PC-3 (cell line): Measurements from ENCODE around the gene CAMTA1. TPM values are rescaled to one million over a fixed set of nuclear protein-coding genes. Genes with fewer than 3 reads are reported as not detected.

Source experiments
- ATAC-seq: fragments of 200-7000 bp; cut with Tn5 transposase; 2 replicates; pipeline ENCODE4 v1.9.1; 2020; ENCODE audit warnings: mild to moderate bottlenecking, moderate library complexity
- BruUV-seq: library from RNA; stranded (reverse); fragments of 400-500 nt; replicated peaks from 2 replicates; lab custom pipeline; 2021; lab: Mats Ljungman, UMichigan
- CTCF ChIA-PET: fragments of 300-600 bp; sonication (Branson Sonifier 250); formaldehyde crosslinking; loops from one replicate; lab custom pipeline; 2022; ENCODE audit warnings: antibody characterized with exemption; lab: Charles Lee
- POLR2A ChIA-PET: fragments of 300-600 bp; sonication (Branson Sonifier 250); formaldehyde crosslinking; loops from one replicate; lab custom pipeline; 2022; ENCODE audit warnings: antibody characterized with exemption; ENCODE audit not compliant: unreplicated experiment; lab: Charles Lee
- DNase-seq: peaks from one replicate; pipeline ENCODE4 v3.0.0-alpha.2; 2015
- H2AFZ ChIP-seq: fragments of 300-600 bp; sonication (generic); 2 replicates; pipeline ENCODE4 v1.6.0; 2016; ENCODE audit warnings: antibody characterized with exemption, low read length
- H3F3A ChIP-seq: fragments of 300-600 bp; sonication (generic); one replicate; pipeline ENCODE4 v1.6.0; 2017; ENCODE audit warnings: antibody characterized with exemption, low read length, control low read depth, mild to moderate bottlenecking; ENCODE audit not compliant: unreplicated experiment
- H3K27ac ChIP-seq: fragments of 300-600 bp; sonication (generic); 2 replicates; pipeline ENCODE4 v1.5.1; 2016; ENCODE audit warnings: mild to moderate bottlenecking, low read length
- H3K27me3 ChIP-seq: fragments of 300-600 bp; sonication (generic); 2 replicates; pipeline ENCODE4 v1.6.1; 2016; ENCODE audit warnings: low read length, mixed read lengths
- H3K36me3 ChIP-seq: fragments of 300-600 bp; sonication (generic); 2 replicates; pipeline ENCODE4 v1.6.1; 2016; ENCODE audit warnings: low read depth, mixed run types, low read length, mixed read lengths
- H3K4me1 ChIP-seq: fragments of 300-600 bp; sonication (generic); 2 replicates; pipeline ENCODE4 v1.5.1; 2016; ENCODE audit warnings: low read length; ENCODE audit not compliant: insufficient read depth
- H3K4me2 ChIP-seq: fragments of 300-600 bp; sonication (generic); 2 replicates; pipeline ENCODE4 v1.6.0; 2016; ENCODE audit warnings: low read length
- H3K4me3 ChIP-seq: fragments of 300-600 bp; sonication (generic); 2 replicates; pipeline ENCODE4 v1.5.1; 2016; ENCODE audit warnings: mild to moderate bottlenecking, low read length, mixed read lengths
- H3K79me2 ChIP-seq: fragments of 300-600 bp; sonication (generic); 2 replicates; pipeline ENCODE4 v1.6.1; 2017; ENCODE audit warnings: low read length, mixed read lengths
- H3K9ac ChIP-seq: fragments of 300-600 bp; sonication (generic); 2 replicates; pipeline ENCODE4 v1.6.0; 2016; ENCODE audit warnings: mild to moderate bottlenecking, low read length
- H3K9me2 ChIP-seq: fragments of 300-600 bp; sonication (generic); replicated peaks from 2 replicates; pipeline ENCODE4 v1.6.1; 2016; ENCODE audit warnings: mixed run types, low read length, mixed read lengths
- H3K9me3 ChIP-seq: fragments of 300-600 bp; sonication (generic); 2 replicates; pipeline ENCODE4 v1.6.1; 2016; ENCODE audit warnings: low read length, mixed read lengths
- H4K20me1 ChIP-seq: fragments of 300-600 bp; sonication (generic); 2 replicates; pipeline ENCODE4 v1.6.1; 2016; ENCODE audit warnings: low read length, mixed read lengths
- EZH2 ChIP-seq: fragments of 300-600 bp; sonication (generic); IDR thresholded peaks from one replicate; pipeline ENCODE4 v1.6.1; 2017; ENCODE audit warnings: antibody characterized with exemption, mild to moderate bottlenecking, low read length; ENCODE audit not compliant: unreplicated experiment
- EZH2phosphoT487 ChIP-seq: fragments of 300-600 bp; sonication (generic); IDR thresholded peaks from 2 replicates; pipeline ENCODE4 v1.6.1; 2018; ENCODE audit warnings: mild to moderate bottlenecking, antibody characterized with exemption, low read length, borderline replicate concordance
- intact Hi-C: fragments of 100-400 bp; cut with micrococcal nuclease; formaldehyde crosslinking; loops from 2 replicates; pipeline ENCODE4 v1.9.0; 2023
- total RNA-seq: library from RNA; depleted of rRNA; stranded (reverse); fragments of >200 nt; gene quantifications from 2 replicates; pipeline ENCODE4 v1.2.3, GENCODE V29; 2014
- TF ChIP-seq, protein P1 (sequence below): fragments of 300-600 bp; sonication (generic); conservative IDR thresholded peaks from 2 replicates; pipeline ENCODE4 v1.5.1; 2017; ENCODE audit warnings: antibody characterized with exemption, low read depth, mild to moderate bottlenecking, low read length

The CAMTA1 gene
- total RNA-seq, 1 experiment from 2014 or later: 40.8 TPM

DNA sequence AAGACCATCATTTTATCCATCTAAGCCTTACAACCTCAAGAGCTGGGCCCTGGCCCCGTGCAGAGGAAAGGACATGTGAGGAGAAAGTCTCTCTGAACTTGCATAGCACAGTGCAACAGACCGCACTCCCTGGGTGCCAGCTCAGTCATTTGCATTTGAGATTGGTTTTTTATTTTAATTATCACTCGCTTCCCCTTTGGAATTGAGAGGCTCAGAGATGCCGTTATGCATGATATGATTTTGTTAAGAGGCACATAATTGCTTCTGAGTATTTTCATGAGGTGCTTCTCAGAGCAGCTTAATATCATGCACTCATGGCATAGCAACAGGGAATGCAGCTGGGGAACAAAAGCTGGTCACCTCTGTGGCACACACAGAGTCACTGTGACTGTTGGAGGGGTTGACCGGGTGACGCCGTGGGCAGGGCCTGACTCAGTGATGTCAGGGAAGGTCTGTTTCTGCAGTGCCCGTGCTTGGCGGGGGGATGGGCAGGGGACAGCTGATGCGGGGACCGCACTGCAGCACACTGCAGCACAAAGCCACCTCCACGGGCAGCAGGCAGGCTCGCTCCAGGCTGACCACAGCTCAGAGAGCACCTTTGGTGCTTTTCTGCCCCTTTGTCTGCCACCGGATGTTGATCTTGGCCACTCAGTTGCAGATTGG, 942.7 kb downstream of the CAMTA1 start:
- POLR2A ChIA-PET: no interaction called here
- H3K79me2 ChIP-seq: no peaks in the 10 kb centered on the region

DNA sequence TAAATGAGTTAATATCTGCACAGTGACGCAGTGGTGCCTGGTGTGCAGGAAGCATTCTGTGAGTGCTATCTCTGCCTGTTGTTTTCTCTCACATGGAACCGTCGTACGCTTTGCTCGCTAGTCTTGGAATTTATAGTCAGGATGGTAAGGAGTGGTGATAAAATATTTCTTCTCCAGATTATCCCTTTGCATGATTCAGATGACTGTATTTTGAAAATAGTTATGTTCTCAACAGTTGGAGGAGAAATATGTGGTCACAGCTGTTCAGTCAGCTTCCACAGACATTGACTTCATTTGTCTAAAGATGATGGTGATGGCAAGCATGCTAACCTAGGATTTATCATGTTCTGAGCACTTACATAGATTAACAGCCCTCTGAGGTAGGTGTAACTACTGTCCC, 944.5 kb downstream of the CAMTA1 start:
- no peaks in the 10 kb centered on the region for H3K9me3 ChIP-seq
- ATAC-seq: no peak
- no peak overlapping the region for H3K9ac ChIP-seq
- no peak overlapping the region for H3K4me2 ChIP-seq
- H3K4me3 ChIP-seq: no peak overlapping the region
- ChIA-PET CTCF (interaction anchor here (0.6 kb wide), 1 partner anchor 26 kb away, joined by 3 read pairs; no protein-coding TSS in a partner anchor), POLR2A (no interaction called here)
- no peaks in the 10 kb centered on the region for H3K4me1 ChIP-seq
- H3K9me2 ChIP-seq: no peaks in the 10 kb centered on the region
- no peak for TF ChIP-seq EZH2phosphoT487
- TF ChIP-seq EZH2: no peak
- TF ChIP-seq, protein P1, sequence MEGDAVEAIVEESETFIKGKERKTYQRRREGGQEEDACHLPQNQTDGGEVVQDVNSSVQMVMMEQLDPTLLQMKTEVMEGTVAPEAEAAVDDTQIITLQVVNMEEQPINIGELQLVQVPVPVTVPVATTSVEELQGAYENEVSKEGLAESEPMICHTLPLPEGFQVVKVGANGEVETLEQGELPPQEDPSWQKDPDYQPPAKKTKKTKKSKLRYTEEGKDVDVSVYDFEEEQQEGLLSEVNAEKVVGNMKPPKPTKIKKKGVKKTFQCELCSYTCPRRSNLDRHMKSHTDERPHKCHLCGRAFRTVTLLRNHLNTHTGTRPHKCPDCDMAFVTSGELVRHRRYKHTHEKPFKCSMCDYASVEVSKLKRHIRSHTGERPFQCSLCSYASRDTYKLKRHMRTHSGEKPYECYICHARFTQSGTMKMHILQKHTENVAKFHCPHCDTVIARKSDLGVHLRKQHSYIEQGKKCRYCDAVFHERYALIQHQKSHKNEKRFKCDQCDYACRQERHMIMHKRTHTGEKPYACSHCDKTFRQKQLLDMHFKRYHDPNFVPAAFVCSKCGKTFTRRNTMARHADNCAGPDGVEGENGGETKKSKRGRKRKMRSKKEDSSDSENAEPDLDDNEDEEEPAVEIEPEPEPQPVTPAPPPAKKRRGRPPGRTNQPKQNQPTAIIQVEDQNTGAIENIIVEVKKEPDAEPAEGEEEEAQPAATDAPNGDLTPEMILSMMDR: no peak
- H3K36me3 ChIP-seq: no peaks in the 10 kb centered on the region
- no peaks in the 10 kb centered on the region for H4K20me1 ChIP-seq
- H3K27ac ChIP-seq: no peak overlapping the region
- no peak overlapping the region for H2AFZ ChIP-seq
- peaks cover 58% of the 10 kb centered on the region for H3K27me3 ChIP-seq
- DNase-seq: no peak
- intact Hi-C loops: no loop called here
- no peaks in the 10 kb centered on the region for H3F3A ChIP-seq
- no TSS peak for BruUV-seq
- no peaks in the 10 kb centered on the region for H3K79me2 ChIP-seq

More for the DNA sequence above, 942.7 kb downstream of the CAMTA1 start:
- no peak overlapping the region for H3K9ac ChIP-seq
- ATAC-seq (no peak), DNase-seq (no peak)
- H2AFZ ChIP-seq: no peak overlapping the region
- CTCF ChIA-PET: no interaction called here
- intact Hi-C loops: no loop called here
- H4K20me1 ChIP-seq: no peaks in the 10 kb centered on the region
- H3K27ac ChIP-seq: no peak overlapping the region
- no peaks in the 10 kb centered on the region for H3K4me1 ChIP-seq
- no peaks in the 10 kb centered on the region for H3K9me2 ChIP-seq
- no TSS peak for BruUV-seq
- no peak overlapping the region for H3K4me2 ChIP-seq
- TF ChIP-seq EZH2phosphoT487: no peak
- TF ChIP-seq, protein P1: no peak
- no peak for TF ChIP-seq EZH2
- no peaks in the 10 kb centered on the region for H3K36me3 ChIP-seq
- no peaks in the 10 kb centered on the region for H3F3A ChIP-seq
- H3K9me3 ChIP-seq: no peaks in the 10 kb centered on the region
- H3K4me3 ChIP-seq: no peak overlapping the region
- H3K27me3 ChIP-seq: peaks cover 45% of the 10 kb centered on the region

DNA sequence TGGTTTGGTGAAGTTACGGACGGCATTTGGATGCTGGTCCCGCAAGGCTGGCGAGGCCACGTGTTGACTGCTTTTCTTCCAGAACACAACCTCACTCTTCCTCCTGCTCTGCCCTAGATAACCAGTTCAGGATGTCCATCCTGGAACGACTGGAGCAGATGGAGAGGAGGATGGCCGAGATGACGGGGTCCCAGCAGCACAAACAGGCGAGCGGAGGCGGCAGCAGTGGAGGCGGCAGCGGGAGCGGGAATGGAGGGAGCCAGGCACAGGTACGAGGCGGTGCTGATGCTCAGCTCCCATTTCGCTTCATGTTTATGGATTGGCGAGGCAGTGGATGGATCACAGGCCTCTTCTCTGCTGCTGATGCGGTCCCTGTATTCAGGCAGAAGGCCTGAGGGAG, 947.1 kb downstream of the CAMTA1 start:
- H3K36me3 ChIP-seq: no peaks in the 10 kb centered on the region
- H2AFZ ChIP-seq: no peak overlapping the region
- ChIA-PET POLR2A (no interaction called here), CTCF (no interaction called here)
- no peak for ATAC-seq
- H3K9me2 ChIP-seq: no peaks in the 10 kb centered on the region
- no peak for TF ChIP-seq EZH2
- no peak for TF ChIP-seq EZH2phosphoT487
- TF ChIP-seq, protein P1: no peak
- no peaks in the 10 kb centered on the region for H4K20me1 ChIP-seq
- DNase-seq: no peak
- H3K4me3 ChIP-seq: no peak overlapping the region
- no peak overlapping the region for H3K27ac ChIP-seq
- no TSS peak for BruUV-seq
- no peaks in the 10 kb centered on the region for H3F3A ChIP-seq
- H3K79me2 ChIP-seq: no peaks in the 10 kb centered on the region
- H3K4me1 ChIP-seq: no peaks in the 10 kb centered on the region
- intact Hi-C loops: no loop called here
- H3K9ac ChIP-seq: no peak overlapping the region
- H3K9me3 ChIP-seq: no peaks in the 10 kb centered on the region
- peaks cover 71% of the 10 kb centered on the region for H3K27me3 ChIP-seq
- no peak overlapping the region for H3K4me2 ChIP-seq
